Caki2 (cell line): ENCODE data around the gene SH2D7. TPM values are rescaled to one million over a fixed set of nuclear protein-coding genes. Genes with fewer than 3 reads are reported as not detected.

Source experiments
- DNase-seq: peaks from one replicate; pipeline ENCODE4 v3.0.0-alpha.2; 2015; ENCODE audit warnings: low read depth
- in situ Hi-C: cut with HindIII; loops from 2 replicates; pipeline ENCODE4 v1.10.0; 2016; ENCODE audit warnings: low sequenced_read_pairs, low pct_unique_long_range_greater_than_20kb, mixed read lengths
- total RNA-seq: library from RNA; depleted of rRNA; stranded (reverse); fragments of >200 nt; shearing (Covaris generic); gene quantifications from 2 replicates; pipeline ENCODE4 v1.2.3, GENCODE V29; 2014; ENCODE audit warnings: low replicate concordance

SH2D7 gene
- total RNA-seq, 1 experiment from 2014 or later, result not detected

GRCh38 chr15:78058401-78058935 is 33.9 kb upstream of the SH2D7 start:
- DNase-seq, result no peak
- in situ Hi-C loops, result no loop called here

GRCh38 chr15:78059110-78059839 is 33.1 kb upstream of the SH2D7 start:
- in situ Hi-C loops, result no loop called here
- DNase-seq, result no peak

- in situ Hi-C loops, result no loop called here
These were observed 32.1 kb upstream of the SH2D7 start for GRCh38 chr15:78060232-78060631.

GRCh38 chr15:78061963-78062427 is 30.4 kb upstream of the SH2D7 start:
- no peak for DNase-seq
- in situ Hi-C loops, result no loop called here

More at GRCh38 chr15:78060232-78060631, 32.1 kb upstream of the SH2D7 start:
- DNase-seq, result no peak

- in situ Hi-C loops, result no loop called here
- no peak for DNase-seq
These were observed 29.1 kb upstream of the SH2D7 start for GRCh38 chr15:78063217-78063616.

- DNase-seq, result no peak
- in situ Hi-C loops, result no loop called here
These were observed 28.4 kb upstream of the SH2D7 start for GRCh38 chr15:78063970-78064385.

GRCh38 chr15:78064544-78064943 is 27.8 kb upstream of the SH2D7 start:
- no peak for DNase-seq
- in situ Hi-C loops, result no loop called here

GRCh38 chr15:78065284-78065872 is 27.0 kb upstream of the SH2D7 start:
- peak; percentile 71 for DNase-seq
- in situ Hi-C loops, result no loop called here

GRCh38 chr15:78065973-78066946 is 26.1 kb upstream of the SH2D7 start:
- in situ Hi-C loops, result no loop called here

GRCh38 chr15:78067328-78068228 is 24.8 kb upstream of the SH2D7 start:
- in situ Hi-C loops, result no loop called here
- no peak for DNase-seq

More at GRCh38 chr15:78065973-78066946, 26.1 kb upstream of the SH2D7 start:
- DNase-seq, result no peak

GRCh38 chr15:78069052-78069414 is 23.3 kb upstream of the SH2D7 start:
- in situ Hi-C loops, result no loop called here
- DNase-seq, result no peak

- DNase-seq, result no peak
- in situ Hi-C loops, result no loop called here
These were observed 22.8 kb upstream of the SH2D7 start for GRCh38 chr15:78069462-78070029.

- in situ Hi-C loops, result no loop called here
- no peak for DNase-seq
These were observed 22.2 kb upstream of the SH2D7 start for GRCh38 chr15:78070049-78070700.

- in situ Hi-C loops, result no loop called here
- no peak for DNase-seq
These were observed 21.0 kb upstream of the SH2D7 start for GRCh38 chr15:78071383-78071782.

- DNase-seq, result no peak
- in situ Hi-C loops, result no loop called here
These were observed 20.1 kb upstream of the SH2D7 start for GRCh38 chr15:78072080-78072892.
